HG03066 (cell line): ENCODE measurements around the gene PAQR5.
"Not testable (repeated sequence)": the region's sequence is repeated elsewhere in the genome, so short reads cannot be mapped to it uniquely, and the experiment has no call there.

ENCODE experiments used
- ATAC-seq: cut with Tn5 transposase; IDR thresholded peaks from one replicate; pipeline ENCODE4 v1.9.1; 2021; ENCODE audit warnings: low read depth; ENCODE audit not compliant: unreplicated experiment

Gene PAQR5, protein sequence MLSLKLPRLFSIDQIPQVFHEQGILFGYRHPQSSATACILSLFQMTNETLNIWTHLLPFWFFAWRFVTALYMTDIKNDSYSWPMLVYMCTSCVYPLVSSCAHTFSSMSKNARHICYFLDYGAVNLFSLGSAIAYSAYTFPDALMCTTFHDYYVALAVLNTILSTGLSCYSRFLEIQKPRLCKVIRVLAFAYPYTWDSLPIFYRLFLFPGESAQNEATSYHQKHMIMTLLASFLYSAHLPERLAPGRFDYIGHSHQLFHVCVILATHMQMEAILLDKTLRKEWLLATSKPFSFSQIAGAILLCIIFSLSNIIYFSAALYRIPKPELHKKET

DNA sequence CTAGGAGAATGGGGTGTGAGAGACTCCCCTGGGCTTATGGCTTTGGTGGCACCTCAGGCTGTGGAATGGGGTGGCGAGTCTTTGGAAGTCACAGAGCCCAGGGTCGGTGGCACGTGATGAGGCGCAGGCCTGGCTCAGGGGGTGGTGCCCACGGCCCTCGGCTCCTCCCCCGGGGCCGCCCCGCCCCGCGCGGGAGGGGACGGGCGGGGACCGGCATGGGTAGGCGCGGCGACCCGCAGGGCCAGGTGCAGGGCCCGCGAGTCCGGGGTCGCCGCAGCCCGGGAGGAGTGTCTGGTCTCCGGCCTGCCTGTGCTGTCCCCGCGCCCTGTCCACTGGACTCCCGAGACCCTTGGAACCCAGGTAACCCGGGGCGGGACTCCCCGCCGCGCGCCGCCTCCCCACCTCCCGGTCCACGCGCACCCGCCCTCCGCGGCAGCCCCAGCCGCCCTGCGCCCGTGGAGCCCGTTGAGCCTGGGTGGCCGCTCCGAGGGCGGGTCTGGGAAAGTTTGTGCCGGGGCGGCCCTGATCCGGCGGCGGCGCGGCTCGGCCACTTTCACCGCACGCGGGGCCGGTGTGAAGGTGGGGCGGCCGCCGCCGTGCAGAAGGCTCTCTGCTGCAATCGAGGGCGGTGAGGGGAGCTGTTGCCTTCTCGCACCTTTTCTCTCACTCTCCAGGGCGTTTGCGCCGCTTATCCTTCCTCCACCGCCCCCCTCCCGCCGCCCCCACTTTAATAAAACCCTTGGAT is at the start of gene PAQR5:
PAQR5 (plus strand) TSS at position 216 of the 745 bp plus-strand sequence. CDS start 61,169 bp downstream, outside the sequence.
- no peak for ATAC-seq

DNA sequence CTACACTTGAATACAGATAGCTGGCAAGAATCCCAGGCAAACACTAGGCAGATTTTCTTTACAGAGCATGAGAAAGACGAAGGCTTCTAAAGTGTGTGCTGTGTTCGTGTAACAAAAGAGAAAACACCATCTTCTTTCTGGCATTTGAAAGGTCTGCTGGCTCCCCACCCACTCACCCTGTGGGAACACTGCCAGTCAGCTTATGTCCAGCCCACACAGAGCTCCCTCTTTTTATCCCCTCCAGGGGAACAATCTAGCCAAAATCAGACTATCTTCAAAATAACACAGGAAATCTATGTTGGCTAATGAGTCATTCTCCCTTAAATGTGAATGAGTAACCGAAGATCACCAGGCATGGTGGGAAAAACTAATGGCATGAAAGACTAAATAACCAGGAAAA is 45.6 kb upstream of the PAQR5 start:
- no peak for ATAC-seq

DNA sequence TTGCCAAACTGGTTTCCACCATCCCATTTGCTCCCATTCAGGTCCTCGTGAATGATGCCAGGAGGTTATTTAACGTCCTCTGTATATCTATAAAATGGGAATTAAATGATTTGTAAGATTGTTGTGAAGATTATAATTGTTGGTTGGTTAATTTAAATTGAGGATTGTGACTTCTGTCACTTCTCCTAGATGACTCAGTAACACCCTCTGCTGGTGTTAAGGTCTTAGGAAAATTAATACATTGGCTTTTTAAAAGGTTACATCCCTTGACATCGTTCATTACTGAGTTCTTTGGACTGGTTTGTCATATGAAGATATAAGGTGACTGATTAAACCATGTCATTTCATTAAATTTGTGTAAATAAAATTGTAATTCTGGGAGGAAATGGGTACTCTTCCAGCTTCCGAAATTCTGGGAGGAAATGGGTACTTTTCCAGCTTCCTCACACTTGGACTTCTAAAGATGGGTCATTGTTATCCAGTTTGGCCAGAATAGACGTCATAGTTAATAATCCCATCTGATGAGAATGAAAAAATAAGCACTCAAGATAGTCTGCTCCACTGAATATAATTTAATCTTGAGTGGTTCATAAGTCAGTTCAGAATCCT is 33.3 kb upstream of the PAQR5 start:
- no peak for ATAC-seq

DNA sequence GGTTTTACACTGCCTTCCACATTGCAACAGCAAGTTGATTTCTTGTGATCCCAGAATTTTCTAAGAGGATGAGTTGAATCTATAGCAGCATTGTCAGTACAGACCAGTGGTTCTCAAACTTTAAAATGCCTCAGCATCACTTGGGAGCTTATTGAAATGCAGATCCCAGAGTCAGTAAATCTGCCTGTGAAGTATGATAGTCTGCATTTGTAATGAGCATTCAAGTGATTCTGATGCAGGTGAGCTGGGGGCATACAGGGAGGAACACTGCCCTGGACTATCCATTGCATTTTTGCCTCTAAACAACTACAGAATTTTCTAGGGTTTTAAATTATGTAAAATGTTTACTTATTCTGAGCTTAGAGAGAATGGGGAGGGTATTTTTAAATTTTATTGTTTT is 27.5 kb upstream of the PAQR5 start:
- no peak for ATAC-seq

DNA sequence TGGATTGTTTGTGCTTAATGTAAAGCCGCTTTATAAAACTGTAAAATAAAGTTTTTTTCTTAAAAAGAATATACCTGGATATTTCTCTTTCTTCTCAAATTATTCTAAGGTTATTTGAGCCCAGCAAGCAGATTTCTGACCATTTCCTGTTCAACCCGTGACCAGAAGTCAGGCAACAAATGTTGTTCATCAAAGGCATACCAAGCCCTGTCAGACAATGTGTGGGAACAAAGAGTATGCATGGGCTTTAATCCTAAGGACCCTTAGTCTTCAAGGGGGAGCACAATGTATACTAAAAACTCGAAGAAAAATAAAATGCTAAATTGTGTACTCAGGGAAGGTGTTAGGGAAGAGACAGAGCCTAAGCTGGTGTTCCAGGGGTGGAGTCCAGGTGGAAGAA is 26.6 kb upstream of the PAQR5 start:
- ATAC-seq: no peak

DNA sequence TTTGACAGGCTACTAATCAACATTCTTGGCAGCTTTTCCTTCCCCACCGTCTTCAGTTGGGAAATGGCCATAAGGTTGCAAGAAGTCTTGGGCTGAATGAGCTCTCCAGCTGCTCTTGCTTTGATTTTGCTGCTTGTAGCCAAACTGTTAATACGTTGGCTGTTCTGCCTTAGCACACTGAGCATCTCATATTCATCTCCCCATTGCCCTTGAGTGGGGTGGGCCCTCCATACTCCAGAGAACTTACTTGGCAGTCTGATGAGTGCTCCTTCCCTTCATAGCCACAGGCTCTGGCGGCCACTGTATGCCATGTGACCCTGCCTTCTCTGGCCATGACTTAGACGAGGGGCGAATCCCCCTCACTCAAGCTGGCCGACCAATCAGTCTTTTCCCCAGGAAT is 25.8 kb upstream of the PAQR5 start:
- ATAC-seq: no peak

DNA sequence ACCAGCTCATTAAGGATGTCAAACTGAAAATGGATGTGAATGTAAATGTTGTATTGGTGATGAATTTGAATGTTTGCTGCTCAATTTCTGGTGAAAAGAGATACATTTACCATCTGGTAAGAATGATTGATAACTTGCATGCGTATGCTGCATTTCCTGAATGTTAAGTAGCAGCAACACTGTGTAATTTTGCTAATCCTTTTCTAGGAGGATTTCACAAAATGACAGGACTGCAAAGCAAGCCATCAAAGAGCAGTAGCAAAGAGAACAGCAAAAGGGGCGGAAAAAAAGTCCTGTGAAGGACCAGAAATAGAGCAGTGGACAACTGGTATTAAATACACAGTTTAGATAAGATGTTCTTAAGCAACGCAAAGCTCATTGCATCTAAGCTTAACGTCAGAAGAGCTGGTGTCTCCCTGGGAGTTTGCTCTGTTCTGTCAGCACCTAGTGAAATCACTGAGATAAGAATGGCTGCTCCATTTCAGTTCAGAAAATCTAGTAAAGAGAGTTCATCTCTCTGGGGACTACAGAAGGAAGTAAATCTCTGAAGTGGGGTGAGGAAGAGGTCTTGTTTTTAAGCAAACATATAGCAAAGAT is 23.5 kb upstream of the PAQR5 start:
- no peak for ATAC-seq

DNA sequence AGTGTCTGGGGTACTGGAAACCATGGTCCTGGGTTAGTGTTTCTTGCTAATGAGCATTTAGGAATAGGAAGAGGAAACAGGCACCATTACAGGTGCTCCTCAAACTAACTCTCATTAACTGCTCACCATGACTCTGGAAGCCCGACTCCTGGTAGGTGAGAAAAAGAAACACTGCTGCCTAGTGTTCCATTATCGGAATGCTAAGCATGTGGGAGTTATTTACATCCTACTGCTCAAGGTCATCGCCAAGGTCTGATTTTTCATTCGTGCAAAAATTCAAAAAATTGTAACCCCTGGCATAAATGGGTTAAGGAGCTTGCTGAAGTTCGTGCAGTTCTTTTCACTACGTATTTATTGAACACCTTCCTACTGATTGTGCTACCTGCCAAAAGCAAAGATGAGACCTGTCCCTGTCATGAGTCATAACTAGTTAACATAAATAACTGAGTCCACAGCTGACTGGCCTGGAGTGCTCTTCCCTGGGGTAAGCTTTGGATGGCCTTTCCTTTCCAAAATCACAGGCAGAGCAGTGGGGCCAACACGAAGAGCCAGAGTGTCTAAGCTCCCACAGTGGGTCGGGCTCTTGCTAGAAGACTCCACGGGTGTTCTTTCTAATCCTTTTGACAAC is 22.7 kb upstream of the PAQR5 start:
- no peak for ATAC-seq

DNA sequence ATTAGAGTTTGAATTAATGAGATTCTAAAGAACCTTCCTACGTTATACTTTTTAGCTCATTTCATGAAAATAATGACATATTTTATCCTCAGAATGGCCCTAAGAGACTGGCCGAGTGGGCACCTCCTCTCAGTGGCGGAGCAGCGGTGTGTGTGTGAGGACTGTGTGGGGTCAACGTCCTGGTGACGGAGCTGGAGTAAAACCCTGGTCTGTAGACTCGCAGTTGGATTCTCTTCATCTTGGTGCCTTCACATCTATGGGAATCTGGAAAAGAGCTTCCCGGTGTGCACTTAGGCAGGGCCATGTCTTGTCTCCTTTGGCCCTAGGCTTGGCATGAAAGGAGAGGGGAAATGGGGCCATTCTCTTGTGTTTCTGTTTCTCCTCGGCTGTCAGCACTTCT is 21.4 kb upstream of the PAQR5 start:
- ATAC-seq: no peak

DNA sequence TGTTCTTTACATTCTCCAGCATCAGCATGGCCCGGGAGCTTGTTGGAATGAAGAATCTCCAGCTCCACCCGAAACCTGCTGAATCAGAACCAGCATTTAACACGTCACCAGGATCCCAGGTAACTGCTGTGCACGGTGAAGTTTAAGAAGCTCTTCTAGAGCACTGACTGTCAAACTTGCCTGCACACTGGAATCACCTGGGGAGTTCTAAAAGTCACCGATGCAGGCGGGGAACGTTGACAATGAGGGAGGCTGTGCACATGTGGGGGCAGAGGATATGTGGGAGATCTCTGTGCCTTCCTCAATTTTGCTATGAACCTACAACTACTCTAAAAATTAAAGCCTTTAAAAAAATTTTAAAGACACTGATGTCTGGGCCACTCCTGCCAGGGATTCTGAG is 19.1 kb upstream of the PAQR5 start:
- no peak for ATAC-seq

DNA sequence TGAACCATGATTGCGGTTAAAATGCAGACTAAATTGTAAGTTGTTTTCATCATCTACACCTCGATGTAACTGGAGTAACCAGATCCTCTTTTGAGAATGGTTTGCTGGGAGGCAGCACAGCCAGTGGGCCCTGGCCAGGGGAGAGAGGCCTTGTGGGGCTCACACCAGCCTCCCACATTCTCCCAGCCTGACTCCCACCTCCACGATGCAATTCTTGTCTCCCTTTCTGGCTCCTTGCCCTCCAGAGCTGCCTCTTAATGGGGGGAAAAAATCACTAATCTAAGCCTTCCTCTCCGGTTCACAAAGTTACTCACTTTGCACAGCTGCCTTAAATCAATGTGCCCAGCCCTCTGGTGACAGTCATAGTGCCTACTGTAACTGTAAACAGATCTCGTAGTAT is 17.9 kb upstream of the PAQR5 start:
- ATAC-seq: no peak

DNA sequence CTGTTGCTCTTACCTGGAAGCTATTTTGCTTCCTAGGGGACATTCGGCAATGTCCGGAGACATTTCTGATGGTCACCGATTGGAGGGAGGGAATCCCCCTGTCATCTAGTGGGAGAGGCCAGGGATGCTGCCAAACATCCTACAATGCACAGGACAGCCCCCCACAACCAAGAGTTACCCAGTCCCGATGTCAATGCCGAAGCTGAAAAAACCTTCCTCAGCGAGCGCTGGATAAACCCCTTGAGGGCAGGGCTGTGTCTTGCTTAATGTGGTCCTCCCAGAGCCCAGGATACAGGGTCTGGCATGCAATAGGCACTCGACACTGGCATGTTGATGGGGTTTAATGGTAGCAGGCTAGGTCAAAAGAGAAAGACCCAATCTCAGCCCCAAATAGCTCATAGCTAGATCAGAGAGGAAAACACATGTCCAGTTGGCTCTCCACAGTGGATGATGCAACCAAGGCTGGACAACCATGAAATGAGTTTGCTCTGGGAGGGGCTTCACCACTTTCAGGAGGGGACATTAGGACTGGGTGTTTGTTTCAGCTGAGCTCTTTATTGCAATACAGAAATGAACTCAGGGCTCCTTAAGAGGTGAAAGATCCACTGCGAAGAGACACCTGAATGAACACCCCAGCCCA is 16.5 kb upstream of the PAQR5 start:
- no peak for ATAC-seq

DNA sequence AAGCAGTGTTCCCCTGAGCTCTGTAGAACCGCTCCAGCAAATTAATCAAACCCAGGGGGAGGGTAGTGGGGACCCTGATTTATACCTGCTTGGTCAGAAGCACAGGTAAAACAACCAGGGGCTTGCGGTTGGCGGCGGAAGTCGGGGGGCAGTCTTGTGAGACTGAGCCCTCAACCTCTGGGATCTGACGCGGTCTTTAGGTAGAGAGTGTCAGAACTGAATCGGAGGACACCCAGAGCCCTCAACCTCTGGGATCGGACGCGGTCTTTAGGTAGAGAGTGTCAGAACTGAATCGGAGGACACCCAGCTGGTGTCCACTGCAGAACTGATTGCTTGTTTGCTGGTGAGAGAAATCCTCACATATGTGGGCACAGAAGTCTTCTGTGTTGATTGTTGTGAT is 12.9 kb upstream of the PAQR5 start:
- ATAC-seq: no peak

DNA sequence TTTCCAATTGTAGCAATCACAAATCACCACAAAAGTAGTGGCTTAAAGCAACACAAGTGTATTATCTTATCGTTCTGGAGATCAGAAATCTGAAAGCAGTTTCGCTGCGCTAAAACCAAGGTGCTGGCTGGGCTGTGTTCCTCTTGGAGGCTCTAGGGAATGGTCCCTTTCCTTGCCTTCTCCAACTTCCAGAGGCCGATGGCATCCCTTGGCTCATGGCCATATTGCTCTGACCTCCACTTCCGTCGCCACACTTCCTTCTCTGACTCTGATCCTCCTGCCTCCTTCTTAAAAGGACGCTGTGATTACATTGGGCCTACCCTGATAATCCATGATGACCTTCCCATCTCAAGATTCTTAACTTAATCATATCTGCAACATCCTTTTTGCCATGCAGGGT is 10.7 kb upstream of the PAQR5 start:
- ATAC-seq: no peak

DNA sequence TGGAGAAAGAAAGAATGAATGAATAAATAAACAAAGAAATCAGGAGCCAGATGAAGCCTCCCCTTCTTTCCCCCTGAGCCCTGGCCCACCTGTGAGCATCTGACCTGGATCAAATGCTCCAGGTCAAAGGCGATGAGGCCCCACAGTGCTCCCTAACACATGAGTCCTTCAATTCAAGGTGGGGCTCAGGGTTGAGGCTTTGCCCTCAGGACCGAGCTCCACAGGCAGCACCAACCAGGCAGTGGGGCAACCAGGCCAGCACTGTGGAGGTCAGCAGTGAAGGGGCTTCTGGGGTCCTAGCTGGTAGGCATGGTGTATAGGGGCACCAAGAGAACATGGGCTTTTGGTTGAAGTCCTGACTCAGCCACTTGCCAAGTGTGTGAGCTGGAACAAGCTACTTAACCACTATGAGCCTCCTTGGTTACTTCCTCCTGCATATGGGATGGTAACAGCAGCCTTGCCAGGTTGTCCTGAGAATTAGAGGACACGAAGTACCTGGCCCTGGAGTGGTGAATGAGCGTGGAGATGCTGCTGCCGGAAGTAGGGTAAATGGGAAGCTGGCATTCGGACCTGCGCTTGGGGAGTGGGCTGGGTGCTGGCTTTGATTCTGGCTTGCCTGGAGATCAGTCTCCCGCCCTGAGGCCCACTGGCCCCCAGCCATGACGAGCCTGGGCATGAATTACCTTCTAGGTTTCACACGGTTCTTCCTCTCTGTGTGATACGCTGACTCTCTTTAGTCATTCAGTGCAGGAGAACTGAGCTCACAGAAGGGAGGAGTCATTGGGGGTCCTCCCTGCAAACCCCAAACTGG is 10.0 kb upstream of the PAQR5 start:
- no peak for ATAC-seq

DNA sequence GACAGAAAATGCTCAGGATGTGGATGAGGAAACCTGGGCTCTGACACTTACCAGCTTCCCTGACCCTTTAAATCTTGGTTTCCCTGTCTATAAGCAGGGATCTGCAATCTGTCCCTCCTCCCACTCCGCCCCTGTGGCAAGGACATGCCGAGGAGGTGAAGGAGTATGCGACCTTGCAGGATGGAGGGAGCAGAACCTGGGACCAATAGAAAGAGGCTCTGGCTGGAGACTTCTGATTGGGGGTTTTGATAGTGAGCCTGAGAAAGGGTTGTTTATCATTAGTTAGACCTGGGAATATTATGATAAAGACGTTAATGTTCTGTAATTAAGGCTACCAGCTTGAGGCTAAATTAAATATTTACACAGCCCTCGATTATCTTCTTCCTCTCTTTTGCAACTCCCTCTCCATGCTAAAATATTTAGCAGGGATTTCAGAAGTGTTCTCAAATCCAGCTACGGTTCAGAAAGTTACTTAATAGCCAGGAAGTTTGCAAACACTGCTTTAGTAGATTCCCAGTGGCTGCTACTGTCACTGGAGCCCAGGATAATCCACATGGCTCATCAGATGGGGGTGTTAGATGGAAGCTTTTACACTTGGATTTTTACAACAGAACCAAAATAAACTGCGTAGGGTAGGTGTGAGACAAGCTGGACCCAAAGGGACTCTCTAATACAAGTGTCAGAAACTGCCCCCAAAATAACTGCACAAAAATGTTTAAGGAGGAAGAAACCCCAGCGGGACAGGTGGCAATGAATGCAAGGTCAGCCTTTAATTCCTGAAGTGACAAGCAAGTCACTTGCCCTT is 9.2 kb upstream of the PAQR5 start:
- ATAC-seq: no peak

DNA sequence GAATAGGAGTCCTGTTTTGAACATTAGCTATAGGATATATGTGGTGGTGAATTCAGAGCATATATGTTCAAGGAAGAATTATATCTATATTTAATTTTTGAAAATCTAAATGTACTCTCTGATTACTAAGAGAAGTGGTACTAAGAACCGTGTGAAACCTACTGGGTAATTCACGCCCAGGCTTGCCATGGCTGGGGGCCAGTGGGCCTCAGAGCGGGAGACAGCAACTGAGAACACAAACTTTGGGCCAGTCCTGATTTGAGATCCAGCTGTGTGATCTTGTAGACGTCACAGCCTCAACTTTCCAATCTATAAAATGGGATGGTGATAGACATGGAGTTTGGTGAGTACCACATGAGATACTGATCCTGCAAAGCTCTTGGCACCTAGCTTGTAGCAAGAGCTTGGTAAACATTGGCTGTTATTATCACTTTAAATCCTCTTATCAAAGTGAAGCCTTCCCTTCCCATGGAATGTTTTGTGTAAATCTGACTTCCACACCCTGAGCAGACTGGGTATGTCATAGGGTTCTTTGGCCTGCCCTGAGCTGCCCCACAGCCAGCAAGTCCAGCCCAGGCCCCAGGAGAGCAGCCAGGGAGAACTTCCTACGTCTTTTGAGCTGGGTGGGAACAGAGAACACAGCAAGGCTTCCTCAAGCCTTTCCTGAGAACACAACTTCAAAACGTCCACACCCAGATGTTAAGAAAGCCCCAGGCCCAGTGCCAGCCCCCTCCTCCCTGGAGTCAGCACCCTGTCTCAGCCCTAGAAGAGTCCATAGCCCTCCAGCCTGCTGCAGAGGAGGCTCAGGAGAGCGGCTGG is 8.2 kb upstream of the PAQR5 start:
- ATAC-seq: no peak

DNA sequence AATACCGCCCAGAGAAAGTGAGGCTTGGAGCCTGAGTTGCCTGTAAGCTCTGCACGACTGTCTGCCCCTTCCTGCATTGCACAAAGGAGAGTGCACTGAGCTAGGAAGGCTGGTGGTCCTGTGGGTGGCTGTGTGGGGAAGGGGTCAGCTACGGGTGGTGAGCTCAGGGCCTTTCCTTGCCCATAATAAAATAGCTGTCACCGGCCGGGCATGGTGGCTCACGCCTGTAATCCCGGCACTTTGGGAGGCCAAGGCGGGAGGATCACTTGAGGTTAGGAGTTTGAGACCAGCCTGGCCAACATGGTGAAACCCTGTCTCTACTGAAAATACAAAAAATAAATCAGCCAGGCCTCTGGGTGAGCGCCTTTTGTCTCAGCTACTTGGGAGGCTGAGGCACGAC is 7.1 kb upstream of the PAQR5 start:
- ATAC-seq: not testable (repeated sequence)
